Mesenchymal stem cell (in vitro differentiated cells and primary cell): Measurements from ENCODE around the gene NDUFAF5.

Experiments used
- DNase-seq: peaks from one replicate; pipeline ENCODE4 v3.0.0-alpha.2; 2013
- H2AFZ ChIP-seq: one replicate; pipeline ENCODE4 v1.6.1; 2013; ENCODE audit warnings: low read depth, mild to moderate bottlenecking, control low read depth, inconsistent platforms, low read length, moderate library complexity
- H2AK5ac ChIP-seq: 2 replicates; pipeline ENCODE4 v1.6.1; 2013; ENCODE audit warnings: low read length, moderate library complexity, mild to moderate bottlenecking, inconsistent platforms; ENCODE audit not compliant: severe bottlenecking
- H2BK120ac ChIP-seq: one replicate; pipeline ENCODE4 v1.6.1; 2013; ENCODE audit warnings: low read depth, mild to moderate bottlenecking, inconsistent platforms, low read length, moderate library complexity
- H2BK12ac ChIP-seq, 2 experiments: one replicate each; pipeline ENCODE4 v1.6.1; 2013; ENCODE audit warnings: inconsistent platforms in 2 of 2, low read length in 2 of 2, mild to moderate bottlenecking in 2 of 2, moderate library complexity in 2 of 2, control low read depth in 1 of 2
- H2BK15ac ChIP-seq: one replicate; pipeline ENCODE4 v1.6.1; 2013; ENCODE audit warnings: mild to moderate bottlenecking, low read depth, inconsistent platforms; ENCODE audit not compliant: poor library complexity, severe bottlenecking
- H2BK5ac ChIP-seq: 2 replicates; pipeline ENCODE4 v1.6.1; 2013; ENCODE audit warnings: low read depth, mild to moderate bottlenecking, low read length, control low read depth, inconsistent platforms; ENCODE audit not compliant: poor library complexity, severe bottlenecking
- H3K14ac ChIP-seq, 2 experiments: one replicate each; pipeline ENCODE4 v1.6.1; 2013; ENCODE audit warnings: inconsistent platforms in 2 of 2, low read length in 2 of 2, control low read depth in 1 of 2, mild to moderate bottlenecking in 1 of 2, moderate library complexity in 1 of 2
- H3K18ac ChIP-seq, 2 experiments: one replicate each; pipeline ENCODE4 v1.6.1; 2013; ENCODE audit warnings: inconsistent platforms in 2 of 2, low read length in 2 of 2, control low read depth in 1 of 2, low read depth in 1 of 2, mild to moderate bottlenecking in 1 of 2
- H3K23ac ChIP-seq, 2 experiments: one replicate each; pipeline ENCODE4 v1.6.1; 2013; ENCODE audit warnings: inconsistent platforms in 2 of 2, low read length in 2 of 2, mild to moderate bottlenecking in 2 of 2, moderate library complexity in 2 of 2, control low read depth in 1 of 2
- H3K27ac ChIP-seq: 2 replicates; pipeline ENCODE4 v1.5.1; 2013; ENCODE audit warnings: mild to moderate bottlenecking, moderate library complexity, low read length, control low read depth, inconsistent platforms; ENCODE audit not compliant: poor library complexity, severe bottlenecking
- H3K27me3 ChIP-seq, 2 experiments: 2 replicates each; pipeline versions ENCODE4 v1.6.1 to v1.7.0; 2013; ENCODE audit warnings: low read length in 2 of 2, mild to moderate bottlenecking in 2 of 2, moderate library complexity in 2 of 2, control low read depth in 1 of 2, inconsistent platforms in 1 of 2; ENCODE audit not compliant: control insufficient read depth in 1 of 2, insufficient read depth in 1 of 2
- H3K36me3 ChIP-seq, 2 experiments: 2 replicates each; pipeline versions ENCODE4 v1.6.1 to v1.7.0; 2013; ENCODE audit warnings: low read length in 2 of 2, control low read depth in 1 of 2, inconsistent platforms in 1 of 2, low read depth in 1 of 2, mild to moderate bottlenecking in 1 of 2; ENCODE audit not compliant: insufficient read depth in 2 of 2, control insufficient read depth in 1 of 2
- H3K4ac ChIP-seq, 2 experiments: one replicate each; pipeline ENCODE4 v1.6.1; 2013; ENCODE audit warnings: inconsistent platforms in 2 of 2, low read length in 2 of 2, mild to moderate bottlenecking in 2 of 2, moderate library complexity in 2 of 2, control low read depth in 1 of 2, low read depth in 1 of 2
- H3K4me1 ChIP-seq: 2 replicates; pipeline ENCODE4 v1.6.1; 2013; ENCODE audit warnings: low read depth, low read length, control low read depth; ENCODE audit not compliant: control insufficient read depth, insufficient read depth
- H3K4me2 ChIP-seq: 2 replicates; pipeline ENCODE4 v1.6.1; 2013; ENCODE audit warnings: low read length, mild to moderate bottlenecking, inconsistent platforms; ENCODE audit not compliant: poor library complexity, severe bottlenecking
- H3K4me3 ChIP-seq, 2 experiments: 2 replicates each; pipeline versions ENCODE4 v1.5.1 to v1.7.0; 2013; ENCODE audit warnings: low read length in 2 of 2, mild to moderate bottlenecking in 2 of 2, control low read depth in 1 of 2, low read depth in 1 of 2; ENCODE audit not compliant: insufficient read depth in 1 of 2
- H3K79me1 ChIP-seq: replicated peaks from 2 replicates; pipeline ENCODE4 v1.6.1; 2013; ENCODE audit warnings: mild to moderate bottlenecking, control low read depth, low read length, inconsistent platforms; ENCODE audit not compliant: poor library complexity, severe bottlenecking
- H3K9ac ChIP-seq: 2 replicates; pipeline ENCODE4 v1.7.0; 2013; ENCODE audit warnings: mild to moderate bottlenecking, low read length, moderate library complexity
- H3K9me3 ChIP-seq: 2 replicates; pipeline ENCODE4 v1.7.0; 2013; ENCODE audit warnings: mild to moderate bottlenecking, low read length; ENCODE audit not compliant: control insufficient read depth
- H4K8ac ChIP-seq: one replicate; pipeline ENCODE4 v1.6.1; 2013; ENCODE audit warnings: inconsistent platforms, mild to moderate bottlenecking, low read length, moderate library complexity
- H4K91ac ChIP-seq: one replicate; pipeline ENCODE4 v1.6.1; 2013; ENCODE audit warnings: mild to moderate bottlenecking, low read length, inconsistent platforms
- WGBS: methylation state at CpG from one replicate; pipeline ENCODE4 v1.1.7; 2013; ENCODE audit warnings: mixed read lengths; 5-methylcytosine and 5-hydroxymethylcytosine counted together

NDUFAF5 gene

GRCh38 chr20:13824459-13824858 is 39.6 kb downstream of the NDUFAF5 start:
- no peaks in the 10 kb centered on the region for H3K27me3 ChIP-seq
- 67% methylated on average over 1 of the region's 3 CpGs for whole genome bisulfite sequencing

GRCh38 chr20:13825465-13825864 is 40.6 kb downstream of the NDUFAF5 start:
- H2BK5ac ChIP-seq: no peak overlapping the region
- H3K79me1 ChIP-seq: no peaks in the 10 kb centered on the region
- no peak overlapping the region for H2BK12ac ChIP-seq
- H3K18ac ChIP-seq: no peak overlapping the region
- no peak overlapping the region for H2AFZ ChIP-seq
- H2BK120ac ChIP-seq: no peak overlapping the region
- no peak overlapping the region for H2AK5ac ChIP-seq
- H3K4me2 ChIP-seq: no peak overlapping the region
- peaks cover 4% of the 10 kb centered on the region for H3K9me3 ChIP-seq
- H3K14ac ChIP-seq: no peak overlapping the region
- no CpG with 5 or more reads among the region's 5 CpGs for WGBS
- H4K91ac ChIP-seq: no peak overlapping the region
- DNase-seq: no peak
- H3K27me3 ChIP-seq: no peaks in the 10 kb centered on the region
- H3K36me3 ChIP-seq: no peaks in the 10 kb centered on the region
- no peak overlapping the region for H3K9ac ChIP-seq
- no peak overlapping the region for H4K8ac ChIP-seq
- no peak overlapping the region for H3K27ac ChIP-seq
- H3K4me1 ChIP-seq: no peaks in the 10 kb centered on the region
- H3K4me3 ChIP-seq: no peak overlapping the region
- H3K23ac ChIP-seq: no peak overlapping the region
- H3K4ac ChIP-seq: no peak overlapping the region
- H2BK15ac ChIP-seq: no peak overlapping the region

More at GRCh38 chr20:13824459-13824858, 39.6 kb downstream of the NDUFAF5 start:
- H3K36me3 ChIP-seq: no peaks in the 10 kb centered on the region
- no peak overlapping the region for H3K14ac ChIP-seq
- no peak overlapping the region for H2BK15ac ChIP-seq
- H3K23ac ChIP-seq: no peak overlapping the region
- H3K9ac ChIP-seq: no peak overlapping the region
- no peaks in the 10 kb centered on the region for H3K79me1 ChIP-seq
- no peak overlapping the region for H3K27ac ChIP-seq
- no peak overlapping the region for H3K4me3 ChIP-seq
- no peak overlapping the region for H3K18ac ChIP-seq
- H3K4me2 ChIP-seq: no peak overlapping the region
- DNase-seq: no peak
- no peak overlapping the region for H2AFZ ChIP-seq
- H3K4ac ChIP-seq: no peak overlapping the region
- H3K9me3 ChIP-seq: peaks cover 4% of the 10 kb centered on the region
- H2AK5ac ChIP-seq: no peak overlapping the region
- H2BK120ac ChIP-seq: no peak overlapping the region
- H4K8ac ChIP-seq: no peak overlapping the region
- no peak overlapping the region for H2BK5ac ChIP-seq
- H2BK12ac ChIP-seq: no peak overlapping the region
- no peaks in the 10 kb centered on the region for H3K4me1 ChIP-seq
- no peak overlapping the region for H4K91ac ChIP-seq

- Histone ChIP-seq H3K4ac (no peak overlapping the region), H3K4me1 (no peaks in the 10 kb centered on the region), H2BK5ac (no peak overlapping the region), H3K79me1 (no peaks in the 10 kb centered on the region), H3K14ac (no peak overlapping the region), H3K27ac (no peak overlapping the region), H3K27me3 (no peaks in the 10 kb centered on the region), H3K9ac (no peak overlapping the region), H3K23ac (no peak overlapping the region), H2BK120ac (no peak overlapping the region), H3K4me3 (no peak overlapping the region), H4K8ac (no peak overlapping the region), H3K36me3 (no peaks in the 10 kb centered on the region), H2AFZ (no peak overlapping the region), H3K9me3 (no peaks in the 10 kb centered on the region), H2AK5ac (no peak overlapping the region), H2BK12ac (no peak overlapping the region), H3K18ac (no peak overlapping the region), H4K91ac (no peak overlapping the region), H3K4me2 (no peak overlapping the region), H2BK15ac (no peak overlapping the region)
- 86% methylated on average over 3 of the region's 3 CpGs for WGBS
- no peak for DNase-seq
Measured at GRCh38 chr20:13831476-13831875, 46.6 kb downstream of the NDUFAF5 start.

- H3K4me2 ChIP-seq: no peak overlapping the region
- H3K27me3 ChIP-seq: peaks cover 5 to 7% of the 10 kb centered on the region in 2 experiments
- H4K91ac ChIP-seq: no peak overlapping the region
- no peak overlapping the region for H3K18ac ChIP-seq
- no peak overlapping the region for H2BK5ac ChIP-seq
- no peak overlapping the region for H2BK120ac ChIP-seq
- no peak overlapping the region for H2AK5ac ChIP-seq
- no peak for DNase-seq
- H3K4me3 ChIP-seq: no peak overlapping the region
- 79% methylated on average over 7 of the region's 7 CpGs for WGBS
- H2BK12ac ChIP-seq: no peak overlapping the region
- no peaks in the 10 kb centered on the region for H3K79me1 ChIP-seq
- H3K9me3 ChIP-seq: no peaks in the 10 kb centered on the region
- H3K4me1 ChIP-seq: peaks cover 4% of the 10 kb centered on the region
- H2AFZ ChIP-seq: no peak overlapping the region
- no peak overlapping the region for H3K9ac ChIP-seq
- no peak overlapping the region for H3K14ac ChIP-seq
- H4K8ac ChIP-seq: no peak overlapping the region
- no peak overlapping the region for H3K23ac ChIP-seq
- H3K27ac ChIP-seq: no peak overlapping the region
- H3K4ac ChIP-seq: no peak overlapping the region
- no peak overlapping the region for H2BK15ac ChIP-seq
- H3K36me3 ChIP-seq: no peaks in the 10 kb centered on the region
Measured at GRCh38 chr20:13838664-13839063, 53.8 kb downstream of the NDUFAF5 start.
